ENCODE data around the gene ZNF512.

GRCh38 chr2:27667446-27667845 is 84.6 kb downstream of the ZNF512 start:
- no peak for TF ChIP-seq POLR2A (IDR thresholded peaks at IDR 0.05)
- TF ChIP-seq, protein P1, sequence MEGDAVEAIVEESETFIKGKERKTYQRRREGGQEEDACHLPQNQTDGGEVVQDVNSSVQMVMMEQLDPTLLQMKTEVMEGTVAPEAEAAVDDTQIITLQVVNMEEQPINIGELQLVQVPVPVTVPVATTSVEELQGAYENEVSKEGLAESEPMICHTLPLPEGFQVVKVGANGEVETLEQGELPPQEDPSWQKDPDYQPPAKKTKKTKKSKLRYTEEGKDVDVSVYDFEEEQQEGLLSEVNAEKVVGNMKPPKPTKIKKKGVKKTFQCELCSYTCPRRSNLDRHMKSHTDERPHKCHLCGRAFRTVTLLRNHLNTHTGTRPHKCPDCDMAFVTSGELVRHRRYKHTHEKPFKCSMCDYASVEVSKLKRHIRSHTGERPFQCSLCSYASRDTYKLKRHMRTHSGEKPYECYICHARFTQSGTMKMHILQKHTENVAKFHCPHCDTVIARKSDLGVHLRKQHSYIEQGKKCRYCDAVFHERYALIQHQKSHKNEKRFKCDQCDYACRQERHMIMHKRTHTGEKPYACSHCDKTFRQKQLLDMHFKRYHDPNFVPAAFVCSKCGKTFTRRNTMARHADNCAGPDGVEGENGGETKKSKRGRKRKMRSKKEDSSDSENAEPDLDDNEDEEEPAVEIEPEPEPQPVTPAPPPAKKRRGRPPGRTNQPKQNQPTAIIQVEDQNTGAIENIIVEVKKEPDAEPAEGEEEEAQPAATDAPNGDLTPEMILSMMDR (IDR thresholded peaks at IDR 0.05 in 4 of 5, conservative IDR thresholded peaks at IDR 0.05 in 1 of 5), result no peak
